Activated naive CD8-positive, alpha-beta T cell treated with anti-CD3 and anti-CD28 coated beads for 36 hours (primary cell): ENCODE data around the gene ZNF474. TPM values are rescaled to one million over a fixed set of nuclear protein-coding genes. Genes with fewer than 3 reads are reported as not detected.

Experiments
- DNase-seq: peaks from one replicate; pipeline ENCODE4 v3.0.0; 2021
- H3K27ac Mint-ChIP-seq: one replicate; pipeline ENCODE4 v1.8.0; 2022; ENCODE audit warnings: mild to moderate bottlenecking, moderate library complexity, mixed read lengths
- H3K27me3 Mint-ChIP-seq: one replicate; pipeline ENCODE4 v1.8.0; 2022; ENCODE audit warnings: mild to moderate bottlenecking, mixed read lengths
- H3K36me3 Mint-ChIP-seq: one replicate; pipeline ENCODE4 v1.8.0; 2021; ENCODE audit warnings: mild to moderate bottlenecking, mixed read lengths
- H3K4me1 Mint-ChIP-seq: one replicate; pipeline ENCODE4 v1.8.0; 2021; ENCODE audit warnings: mixed read lengths
- H3K4me3 Mint-ChIP-seq: one replicate; pipeline ENCODE4 v1.8.0; 2022; ENCODE audit warnings: mild to moderate bottlenecking, moderate library complexity, mixed read lengths
- H3K9me3 Mint-ChIP-seq: one replicate; pipeline ENCODE4 v1.8.0; 2022; ENCODE audit warnings: mixed read lengths
- total RNA-seq, 2 experiments: library from RNA; stranded (reverse); gene quantifications; one replicate each; pipeline ENCODE4 v1.2.3, GENCODE V29; 2021

Gene ZNF474
- total RNA-seq, 2 experiments from 2014 or later, result 0.28 TPM; not detected in 1

DNA sequence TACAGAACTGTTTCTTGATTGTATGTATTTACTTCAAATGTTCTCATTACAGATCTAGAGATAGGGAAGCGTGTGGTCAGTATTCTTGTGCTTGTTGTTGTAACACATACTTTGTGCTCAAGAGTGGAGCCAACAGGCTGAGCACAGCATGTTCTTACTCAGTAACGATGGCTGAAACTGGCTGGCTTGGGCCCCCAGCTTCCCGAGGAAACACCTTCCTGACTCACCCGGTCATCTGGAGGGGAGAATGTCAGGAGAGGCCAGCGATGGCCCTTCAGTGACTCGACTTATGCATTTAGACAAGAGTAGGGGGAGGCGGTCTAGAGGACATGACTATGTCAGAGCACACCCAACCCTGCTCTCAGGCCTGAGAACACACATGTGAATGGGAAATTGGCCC, 25.6 kb downstream of the ZNF474 start:
- peaks cover 10% of the 10 kb centered on the region for H3K4me1 Mint-ChIP-seq
- no peak for DNase-seq
- no peaks in the 10 kb centered on the region for H3K9me3 Mint-ChIP-seq
- H3K36me3 Mint-ChIP-seq, result no peaks in the 10 kb centered on the region
- H3K27ac Mint-ChIP-seq, result no peak overlapping the region
- H3K4me3 Mint-ChIP-seq, result no peak overlapping the region
- no peaks in the 10 kb centered on the region for H3K27me3 Mint-ChIP-seq

DNA sequence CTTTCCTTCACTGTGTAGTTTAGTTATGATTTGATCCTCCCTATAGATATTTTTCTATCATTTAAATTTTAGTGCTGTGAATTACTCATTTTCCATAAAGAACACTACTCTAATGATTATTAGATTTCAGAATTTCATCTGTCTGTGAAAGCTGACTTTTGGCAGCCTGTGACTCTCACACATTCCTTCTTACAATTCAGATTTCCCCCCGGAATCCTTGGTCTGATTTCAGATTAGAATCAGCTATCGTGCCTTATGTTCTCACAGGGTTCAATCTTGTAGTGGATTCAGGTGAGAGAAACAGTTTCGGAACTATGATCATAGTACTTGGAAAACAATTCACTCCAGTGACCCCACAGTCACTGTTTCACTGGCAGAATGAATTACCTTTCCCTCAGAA, 26.2 kb downstream of the ZNF474 start:
- peaks cover 10% of the 10 kb centered on the region for H3K4me1 Mint-ChIP-seq
- H3K27ac Mint-ChIP-seq, result no peak overlapping the region
- H3K36me3 Mint-ChIP-seq, result no peaks in the 10 kb centered on the region
- H3K4me3 Mint-ChIP-seq, result no peak overlapping the region
- DNase-seq, result no peak
- H3K27me3 Mint-ChIP-seq, result no peaks in the 10 kb centered on the region
- no peaks in the 10 kb centered on the region for H3K9me3 Mint-ChIP-seq

DNA sequence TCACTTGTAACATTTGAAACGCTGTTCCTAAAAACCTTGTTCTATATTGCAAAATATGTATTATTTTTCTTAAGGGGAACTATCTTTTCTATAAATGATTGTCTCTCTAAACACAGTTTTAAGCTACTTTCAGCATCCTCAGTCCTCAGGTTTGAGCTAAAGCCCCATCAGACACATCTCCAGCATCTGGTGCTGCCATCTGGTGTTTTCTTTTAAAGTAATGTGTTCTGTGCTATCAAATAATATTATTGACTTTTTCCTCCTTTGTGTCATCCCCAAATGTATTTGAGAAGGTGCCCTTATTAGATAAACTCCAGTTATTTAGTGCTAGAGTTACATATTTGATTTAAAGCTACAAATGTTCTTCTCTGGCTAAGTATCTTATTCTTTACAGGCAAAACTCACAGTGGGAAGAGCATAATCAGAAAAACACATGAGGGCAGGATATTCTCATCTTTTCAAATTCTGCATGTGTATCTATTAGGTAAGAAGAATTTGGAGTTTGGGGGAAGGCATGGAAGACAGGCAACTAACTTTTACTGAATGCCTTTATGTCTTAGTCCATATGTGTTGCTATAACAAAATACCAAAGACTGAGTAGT, 27.5 kb downstream of the ZNF474 start:
- no peaks in the 10 kb centered on the region for H3K36me3 Mint-ChIP-seq
- H3K4me1 Mint-ChIP-seq, result peaks cover 10% of the 10 kb centered on the region
- H3K9me3 Mint-ChIP-seq, result no peaks in the 10 kb centered on the region
- no peak overlapping the region for H3K4me3 Mint-ChIP-seq
- H3K27ac Mint-ChIP-seq, result no peak overlapping the region
- H3K27me3 Mint-ChIP-seq, result peaks cover 3% of the 10 kb centered on the region
- no peak for DNase-seq

GRCh38 chr5:122162100-122162638, 32.8 kb downstream of the ZNF474 start:
- peaks cover 3% of the 10 kb centered on the region for H3K27me3 Mint-ChIP-seq
- H3K27ac Mint-ChIP-seq, result no peak overlapping the region
- H3K4me3 Mint-ChIP-seq, result no peak overlapping the region
- H3K4me1 Mint-ChIP-seq, result no peaks in the 10 kb centered on the region
- DNase-seq, result no peak
- no peaks in the 10 kb centered on the region for H3K9me3 Mint-ChIP-seq
- no peaks in the 10 kb centered on the region for H3K36me3 Mint-ChIP-seq

- no peak overlapping the region for H3K27ac Mint-ChIP-seq
- DNase-seq, result no peak
- no peaks in the 10 kb centered on the region for H3K4me1 Mint-ChIP-seq
- H3K9me3 Mint-ChIP-seq, result no peaks in the 10 kb centered on the region
- no peaks in the 10 kb centered on the region for H3K36me3 Mint-ChIP-seq
- H3K27me3 Mint-ChIP-seq, result peaks cover 3% of the 10 kb centered on the region
- no peak overlapping the region for H3K4me3 Mint-ChIP-seq
These were observed 34.0 kb downstream of the ZNF474 start for GRCh38 chr5:122163121-122164069.

GRCh38 chr5:122164070-122164435, 34.7 kb downstream of the ZNF474 start:
- no peaks in the 10 kb centered on the region for H3K4me1 Mint-ChIP-seq
- H3K27ac Mint-ChIP-seq, result no peak overlapping the region
- no peak overlapping the region for H3K4me3 Mint-ChIP-seq
- peaks cover 3% of the 10 kb centered on the region for H3K27me3 Mint-ChIP-seq
- H3K36me3 Mint-ChIP-seq, result no peaks in the 10 kb centered on the region
- DNase-seq, result no peak
- H3K9me3 Mint-ChIP-seq, result no peaks in the 10 kb centered on the region

DNA sequence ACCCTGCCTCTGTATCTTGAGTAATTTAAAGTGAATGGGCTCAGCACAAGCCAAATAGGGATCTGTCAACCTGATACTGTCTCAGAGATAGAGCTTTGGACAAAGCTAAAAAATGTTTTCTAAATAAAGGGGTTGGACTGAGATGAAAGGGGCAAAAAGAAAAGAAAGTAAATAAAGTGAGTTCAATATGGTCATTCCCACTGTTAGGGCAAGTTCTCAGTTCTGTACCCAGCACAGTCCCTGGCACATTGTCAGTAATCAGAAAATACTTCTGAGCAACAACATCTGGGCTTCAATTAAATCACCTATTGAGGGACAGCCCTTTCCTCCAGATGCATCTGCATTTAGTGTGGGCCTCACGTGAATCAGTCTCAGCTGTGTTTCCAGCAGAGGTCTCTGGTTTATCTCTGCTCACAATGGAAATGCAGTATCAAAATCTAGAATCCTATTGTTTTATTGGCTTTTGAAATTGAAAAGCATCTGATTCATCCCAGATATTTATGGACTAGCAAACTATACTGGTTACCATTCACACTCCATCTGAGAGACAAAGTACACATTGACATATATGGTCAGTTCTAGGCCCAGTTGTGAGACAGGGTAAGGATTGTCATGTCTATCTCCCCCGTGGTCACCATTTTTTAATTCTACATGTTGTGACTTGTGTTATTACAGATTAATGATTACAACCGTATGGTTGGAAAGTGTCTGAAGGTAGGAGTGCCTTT, 35.6 kb downstream of the ZNF474 start:
- Mint-ChIP-seq H3K4me1 (no peaks in the 10 kb centered on the region), H3K27ac (no peak overlapping the region), H3K27me3 (peaks cover 3% of the 10 kb centered on the region), H3K4me3 (no peak overlapping the region), H3K36me3 (no peaks in the 10 kb centered on the region), H3K9me3 (no peaks in the 10 kb centered on the region)
- DNase-seq, result no peak

DNA sequence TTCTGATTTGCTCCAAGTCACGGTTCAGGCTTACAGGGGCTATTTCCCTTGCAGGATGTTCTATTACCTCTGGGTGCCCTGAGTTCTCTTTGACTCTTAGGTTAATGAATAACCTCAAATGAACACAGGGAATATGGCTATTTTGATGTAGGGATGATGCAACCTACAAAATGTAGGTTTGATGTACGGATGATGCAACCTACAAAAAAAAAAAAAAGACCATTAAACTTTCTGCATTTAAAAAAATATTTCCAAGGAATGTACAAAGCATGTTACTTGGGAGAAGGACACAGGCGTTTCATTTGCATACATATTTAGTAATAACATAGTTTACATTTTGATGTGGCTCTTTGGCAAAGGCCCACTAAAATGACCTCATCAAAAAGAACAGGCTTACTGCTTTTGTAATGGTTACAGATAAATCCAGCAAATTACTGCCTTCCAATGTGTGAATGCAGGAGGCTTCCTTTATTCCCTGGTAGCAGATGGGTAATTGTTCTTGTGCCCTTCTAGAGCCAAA, 36.3 kb downstream of the ZNF474 start:
- Mint-ChIP-seq H3K4me1 (no peaks in the 10 kb centered on the region), H3K4me3 (no peak overlapping the region), H3K9me3 (no peaks in the 10 kb centered on the region), H3K27me3 (peaks cover 2% of the 10 kb centered on the region), H3K36me3 (no peaks in the 10 kb centered on the region), H3K27ac (no peak overlapping the region)
- DNase-seq, result no peak

DNA sequence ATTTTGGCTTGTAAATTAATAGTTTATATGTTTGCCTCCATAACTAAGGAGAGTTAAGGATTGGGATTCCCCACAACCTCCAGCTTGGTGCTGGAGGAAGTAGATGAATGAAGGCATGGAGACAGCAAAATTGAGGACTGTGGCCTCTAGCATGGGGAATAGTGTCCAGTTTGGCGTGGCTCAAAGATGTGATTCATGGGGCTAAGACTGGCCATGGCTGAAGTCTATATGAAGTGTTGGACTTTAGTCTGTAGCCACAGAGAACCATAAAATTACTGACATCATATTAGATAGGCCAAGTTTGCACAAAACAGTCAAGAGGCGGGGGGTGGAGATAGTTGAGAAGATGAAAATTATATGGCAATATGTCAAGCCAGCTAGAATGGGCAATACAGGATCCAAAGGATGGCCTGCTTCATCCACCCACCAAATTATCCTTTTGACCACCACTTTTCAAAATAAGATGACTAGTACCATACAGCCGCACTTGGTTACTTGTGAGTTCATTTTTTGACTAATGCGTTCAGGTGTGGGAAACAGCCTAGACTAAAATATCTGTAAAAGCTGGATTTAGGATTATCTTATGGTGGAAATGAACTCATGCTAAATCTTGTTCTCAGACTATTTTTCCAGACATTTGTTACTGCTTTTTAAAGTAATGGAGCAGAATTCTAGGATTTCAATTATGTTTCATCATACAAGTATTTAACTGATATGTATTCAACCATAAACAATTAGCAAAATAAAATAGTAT, 40.2 kb downstream of the ZNF474 start:
- no peak for DNase-seq
- no peak overlapping the region for H3K27ac Mint-ChIP-seq
- no peak overlapping the region for H3K4me3 Mint-ChIP-seq
- H3K4me1 Mint-ChIP-seq, result no peaks in the 10 kb centered on the region
- H3K9me3 Mint-ChIP-seq, result no peaks in the 10 kb centered on the region
- H3K27me3 Mint-ChIP-seq, result no peaks in the 10 kb centered on the region
- H3K36me3 Mint-ChIP-seq, result no peaks in the 10 kb centered on the region

DNA sequence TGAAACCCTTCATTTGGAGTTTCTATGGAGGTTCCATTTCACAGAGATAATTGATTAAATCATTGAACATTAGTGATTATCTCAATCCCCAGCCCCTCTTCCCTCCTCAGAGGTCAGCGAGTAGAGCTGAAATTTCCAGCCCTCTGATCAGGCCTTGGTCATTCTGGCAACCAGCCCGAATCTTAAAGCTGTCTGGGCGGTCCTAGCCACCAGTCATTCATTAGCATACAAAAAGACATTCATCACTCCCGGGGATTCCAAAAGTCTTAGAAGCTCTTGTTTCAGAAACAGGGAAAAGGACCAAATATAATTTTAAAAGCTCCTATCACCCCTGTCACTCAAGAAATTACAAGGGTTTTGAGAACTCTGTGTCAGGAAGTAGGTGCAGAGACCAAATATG, 41.3 kb downstream of the ZNF474 start:
- H3K4me1 Mint-ChIP-seq, result no peaks in the 10 kb centered on the region
- H3K4me3 Mint-ChIP-seq, result no peak overlapping the region
- H3K27me3 Mint-ChIP-seq, result no peaks in the 10 kb centered on the region

DNA sequence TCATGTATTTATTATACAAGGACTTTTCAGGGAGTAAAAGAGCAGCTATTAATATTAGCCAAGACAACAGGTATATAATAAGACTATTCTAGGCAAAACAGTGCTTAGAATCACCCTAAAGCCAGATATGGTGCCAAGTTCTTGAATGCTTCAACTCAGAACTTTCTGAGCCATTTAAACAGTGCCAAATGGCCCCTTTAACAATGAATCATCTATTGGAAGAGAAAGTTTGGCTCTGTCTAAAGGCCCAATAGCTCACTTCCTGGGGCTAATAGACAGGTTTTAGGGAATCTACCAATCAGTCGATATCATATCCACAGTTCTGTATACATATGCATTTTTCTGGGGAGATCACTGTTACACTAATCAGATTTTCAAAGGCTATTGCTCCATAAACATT, 42.9 kb downstream of the ZNF474 start:
- Mint-ChIP-seq H3K27me3 (no peaks in the 10 kb centered on the region), H3K27ac (no peak overlapping the region), H3K9me3 (no peaks in the 10 kb centered on the region), H3K4me1 (no peaks in the 10 kb centered on the region), H3K4me3 (no peak overlapping the region), H3K36me3 (no peaks in the 10 kb centered on the region)
- DNase-seq, result no peak

More for the DNA sequence above, 41.3 kb downstream of the ZNF474 start:
- H3K27ac Mint-ChIP-seq, result no peak overlapping the region
- no peaks in the 10 kb centered on the region for H3K36me3 Mint-ChIP-seq
- DNase-seq, result no peak
- no peaks in the 10 kb centered on the region for H3K9me3 Mint-ChIP-seq

- DNase-seq, result no peak
- H3K27ac Mint-ChIP-seq, result no peak overlapping the region
- H3K4me3 Mint-ChIP-seq, result no peak overlapping the region
- no peaks in the 10 kb centered on the region for H3K27me3 Mint-ChIP-seq
- peaks cover 1% of the 10 kb centered on the region for H3K9me3 Mint-ChIP-seq
- no peaks in the 10 kb centered on the region for H3K4me1 Mint-ChIP-seq
- H3K36me3 Mint-ChIP-seq, result no peaks in the 10 kb centered on the region
These were observed 44.4 kb downstream of the ZNF474 start for GRCh38 chr5:122173474-122174415.

- DNase-seq, result no peak
- H3K27ac Mint-ChIP-seq, result no peak overlapping the region
- H3K4me3 Mint-ChIP-seq, result no peak overlapping the region
- no peaks in the 10 kb centered on the region for H3K27me3 Mint-ChIP-seq
- no peaks in the 10 kb centered on the region for H3K4me1 Mint-ChIP-seq
- H3K9me3 Mint-ChIP-seq, result peaks cover 3% of the 10 kb centered on the region
- no peaks in the 10 kb centered on the region for H3K36me3 Mint-ChIP-seq
These were observed 45.7 kb downstream of the ZNF474 start for GRCh38 chr5:122175091-122175490.
